BJ (cell line): ENCODE measurements around the gene HES5. TPM values are rescaled to one million over a fixed set of nuclear protein-coding genes. Genes with fewer than 3 reads are reported as not detected.

ENCODE experiments used
- CTCF ChIA-PET: fragments of 350-600 bp; formaldehyde crosslinking; extraction: SDS; loops from one replicate; lab custom pipeline; 2021; ENCODE audit warnings: antibody characterized with exemption, inconsistent platforms; lab: Yijun Ruan, JAX
- POLR2A ChIA-PET: fragments of 300-600 bp; sonication (Branson Sonifier 250); formaldehyde crosslinking; extraction: SDS; loops from one replicate; lab custom pipeline; 2021; ENCODE audit warnings: antibody characterized with exemption; lab: Charles Lee
- DNase-seq: peaks from one replicate; pipeline ENCODE4 v3.0.0-alpha.2; 2011; ENCODE audit warnings: low read depth
- H3K27me3 ChIP-seq: 2 replicates; pipeline ENCODE4 v1.6.0; 2011; ENCODE audit warnings: low read length; ENCODE audit not compliant: control insufficient read depth, insufficient read depth
- H3K36me3 ChIP-seq: 2 replicates; pipeline ENCODE4 v1.5.1; 2011; ENCODE audit warnings: low read length; ENCODE audit not compliant: control insufficient read depth, insufficient read depth
- H3K4me3 ChIP-seq: 2 replicates; pipeline ENCODE4 v1.5.1; 2011; ENCODE audit warnings: low read depth, mild to moderate bottlenecking, control low read depth, low read length
- CTCF ChIP-seq: IDR thresholded peaks from 2 replicates; pipeline ENCODE4 v1.5.1; 2011; ENCODE audit warnings: low read depth, mild to moderate bottlenecking, control low read depth, inconsistent platforms, low read length, moderate library complexity; ENCODE audit not compliant: insufficient read depth
- polyA plus RNA-seq: library from polyadenylated mRNA; depleted of rRNA; stranded (reverse); fragments of >200 nt; gene quantifications from 2 replicates; pipeline ENCODE4 v1.2.3, GENCODE V29; 2011

Gene HES5
- polyA plus RNA-seq, 1 experiment, result not detected

- 0 out of 2 replicates have a peak, but pooled peaks cover under 1% of the 10 kb centered on the region for H3K27me3 ChIP-seq
- ChIA-PET CTCF (interaction anchor here (1.1 to 1.8 kb wide), 2 partner anchors 22 to 330 kb away, joined by 5 to 6 read pairs; partner anchors contain the start of gene FAAP20), POLR2A (no interaction called here)
- DNase-seq, result no peak
- H3K36me3 ChIP-seq, result peaks cover 8% of the 10 kb centered on the region
- TF ChIP-seq CTCF, result peak; percentile 4; the same call in 1 of the 2 replicates
- H3K4me3 ChIP-seq, result peak overlapping the region; percentile 96
Measured at GRCh38 chr1:2525572-2525919, 4.5 kb downstream of the HES5 start.

- H3K4me3 ChIP-seq, result no peak overlapping the region
- no peak for DNase-seq
- no peaks in the 10 kb centered on the region for H3K27me3 ChIP-seq
- 0 out of 2 replicates have a peak, but pooled peaks have one; percentile 9 for TF ChIP-seq CTCF
- ChIA-PET POLR2A (no interaction called here), CTCF (interaction anchor here (1.4 kb wide), 1 partner anchor 16 kb away, joined by 3 read pairs; no protein-coding TSS in a partner anchor)
- H3K36me3 ChIP-seq, result peaks cover 14% of the 10 kb centered on the region
Measured at GRCh38 chr1:2523891-2524609, 6.0 kb downstream of the HES5 start.

GRCh38 chr1:2523191-2523890, 6.7 kb downstream of the HES5 start:
- no peak for TF ChIP-seq CTCF
- CTCF ChIA-PET, result interaction anchor here (1.4 kb wide), 1 partner anchor 16 kb away, joined by 3 read pairs; no protein-coding TSS in a partner anchor
- POLR2A ChIA-PET, result no interaction called here
- H3K36me3 ChIP-seq, result peaks cover 20% of the 10 kb centered on the region
- no peaks in the 10 kb centered on the region for H3K27me3 ChIP-seq
- DNase-seq, result no peak
- no peak overlapping the region for H3K4me3 ChIP-seq

GRCh38 chr1:2522230-2522629, 7.8 kb downstream of the HES5 start:
- Histone ChIP-seq H3K27me3 (no peaks in the 10 kb centered on the region), H3K4me3 (no peak overlapping the region), H3K36me3 (peaks cover 23% of the 10 kb centered on the region)
- ChIA-PET CTCF (interaction anchor here (0.6 kb wide), 1 partner anchor 40 kb away, joined by 3 read pairs; no protein-coding TSS in a partner anchor), POLR2A (no interaction called here)
- no peak for TF ChIP-seq CTCF
- DNase-seq, result no peak

GRCh38 chr1:2520806-2521205, 9.3 kb downstream of the HES5 start:
- no peak overlapping the region for H3K4me3 ChIP-seq
- ChIA-PET POLR2A (no interaction called here), CTCF (no interaction called here)
- DNase-seq, result no peak
- H3K27me3 ChIP-seq, result no peaks in the 10 kb centered on the region
- no peak for TF ChIP-seq CTCF
- peaks cover 34% of the 10 kb centered on the region for H3K36me3 ChIP-seq
